Loucy (cell line): Measurements from ENCODE around the gene DNAJC8.
A peak's percentile ranks its signal among the peaks of the same experiment; 100 is the strongest.

Source experiments
- H2AFZ ChIP-seq: fragments of 200-600 bp; sonication (generic); 2 replicates; pipeline ENCODE4 v1.6.0; 2016; ENCODE audit warnings: antibody characterized with exemption, mild to moderate bottlenecking, low read length, moderate library complexity
- H3F3A ChIP-seq: fragments of 200-600 bp; 2 replicates; pipeline ENCODE4 v1.6.0; 2016; ENCODE audit warnings: antibody characterized with exemption, low read depth, mild to moderate bottlenecking
- H3K27me3 ChIP-seq: fragments of 200-600 bp; sonication (generic); 2 replicates; pipeline ENCODE4 v1.6.1; 2014; ENCODE audit warnings: low read length, mild to moderate bottlenecking; ENCODE audit not compliant: insufficient read depth, poor library complexity, severe bottlenecking
- H3K36me3 ChIP-seq: fragments of 200-600 bp; sonication (generic); 2 replicates; pipeline ENCODE4 v1.6.1; 2016; ENCODE audit warnings: low read length; ENCODE audit not compliant: insufficient read depth
- H3K4me1 ChIP-seq: fragments of 200-600 bp; sonication (generic); 2 replicates; pipeline ENCODE4 v1.5.1; 2014; ENCODE audit warnings: low read length, mild to moderate bottlenecking; ENCODE audit not compliant: insufficient read depth, poor library complexity, severe bottlenecking
- H3K4me2 ChIP-seq: fragments of 200-600 bp; sonication (generic); 2 replicates; pipeline ENCODE4 v1.6.0; 2014; ENCODE audit warnings: antibody characterized with exemption, low read length, low read depth, mild to moderate bottlenecking; ENCODE audit not compliant: poor library complexity, severe bottlenecking
- H3K4me3 ChIP-seq: fragments of 200-600 bp; sonication (generic); 2 replicates; pipeline ENCODE4 v1.5.1; 2014; ENCODE audit warnings: low read length, mild to moderate bottlenecking, mixed read lengths; ENCODE audit not compliant: poor library complexity, severe bottlenecking
- H3K79me2 ChIP-seq: fragments of 200-600 bp; sonication (generic); 2 replicates; pipeline ENCODE4 v1.6.1; 2014; ENCODE audit warnings: low read length; ENCODE audit not compliant: insufficient read depth
- H3K9ac ChIP-seq: fragments of 200-600 bp; sonication (generic); 2 replicates; pipeline ENCODE4 v1.6.0; 2014; ENCODE audit warnings: mild to moderate bottlenecking, low read depth, low read length, moderate library complexity; ENCODE audit not compliant: poor library complexity, severe bottlenecking
- H3K9me2 ChIP-seq: fragments of 200-600 bp; sonication (generic); replicated peaks from 2 replicates; pipeline ENCODE4 v1.6.1; 2016; ENCODE audit warnings: low read depth, low read length, mixed read lengths
- H3K9me3 ChIP-seq: fragments of 200-600 bp; sonication (generic); 2 replicates; pipeline ENCODE4 v1.6.1; 2014; ENCODE audit warnings: mild to moderate bottlenecking, antibody characterized with exemption, low read length, low read depth; ENCODE audit not compliant: insufficient read depth
- H4K20me1 ChIP-seq: fragments of 200-600 bp; sonication (generic); 2 replicates; pipeline ENCODE4 v1.6.0; 2014; ENCODE audit warnings: antibody characterized with exemption, low read length, mild to moderate bottlenecking; ENCODE audit not compliant: insufficient read depth, poor library complexity, severe bottlenecking
- EZH2phosphoT487 ChIP-seq: fragments of 200-600 bp; IDR thresholded peaks from 2 replicates; pipeline ENCODE4 v1.6.1; 2018; ENCODE audit warnings: antibody characterized with exemption, mild to moderate bottlenecking, moderate library complexity, borderline replicate concordance
- TF ChIP-seq, protein P1 (sequence below): fragments of 200-600 bp; sonication (generic); conservative IDR thresholded peaks from 2 replicates; pipeline ENCODE4 v1.5.1; 2014; ENCODE audit warnings: mild to moderate bottlenecking, antibody characterized with exemption, low read length

DNAJC8 gene

DNA sequence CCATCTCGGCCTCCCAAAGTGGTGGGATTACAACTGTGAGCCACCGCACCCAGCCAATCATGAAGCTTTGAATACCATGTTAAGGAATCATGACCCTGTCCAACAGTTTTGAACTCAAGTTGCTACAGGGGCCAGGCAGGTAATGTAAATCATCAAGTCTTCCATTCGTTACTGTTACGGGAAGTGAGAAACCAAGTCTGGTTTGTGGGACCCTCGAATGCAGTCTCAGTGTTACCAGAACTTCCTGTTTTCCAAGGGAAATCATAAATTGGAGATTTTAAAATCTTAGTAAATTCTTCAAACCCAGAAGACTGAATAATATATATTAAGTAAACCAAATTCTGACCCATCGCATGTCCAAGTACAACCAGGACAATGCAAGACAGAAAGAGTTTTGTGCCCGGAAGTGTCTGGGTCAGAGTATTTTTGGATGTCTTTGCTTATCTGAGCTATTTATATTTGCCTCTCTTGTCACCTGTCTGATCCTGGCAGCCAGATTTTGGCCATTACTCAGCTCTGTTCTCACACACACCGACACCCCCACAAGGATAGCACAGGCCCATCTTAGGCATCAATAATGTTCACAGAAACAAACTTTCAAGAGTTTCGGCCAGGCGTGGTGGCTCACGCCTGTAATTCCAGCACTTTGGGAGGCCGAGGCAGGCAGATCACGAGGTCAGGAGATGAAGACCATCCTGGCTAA lies 11.9 kb upstream of the DNAJC8 start:
- peaks cover 40% of the 10 kb centered on the region for H3K4me1 ChIP-seq
- no peaks in the 10 kb centered on the region for H4K20me1 ChIP-seq
- 0 out of 2 replicates have a peak, but pooled peaks cover 3% of the 10 kb centered on the region for H3F3A ChIP-seq
- no peak overlapping the region for H2AFZ ChIP-seq
- no peaks in the 10 kb centered on the region for H3K9me3 ChIP-seq
- TF ChIP-seq EZH2phosphoT487, result no peak
- TF ChIP-seq, protein P1, sequence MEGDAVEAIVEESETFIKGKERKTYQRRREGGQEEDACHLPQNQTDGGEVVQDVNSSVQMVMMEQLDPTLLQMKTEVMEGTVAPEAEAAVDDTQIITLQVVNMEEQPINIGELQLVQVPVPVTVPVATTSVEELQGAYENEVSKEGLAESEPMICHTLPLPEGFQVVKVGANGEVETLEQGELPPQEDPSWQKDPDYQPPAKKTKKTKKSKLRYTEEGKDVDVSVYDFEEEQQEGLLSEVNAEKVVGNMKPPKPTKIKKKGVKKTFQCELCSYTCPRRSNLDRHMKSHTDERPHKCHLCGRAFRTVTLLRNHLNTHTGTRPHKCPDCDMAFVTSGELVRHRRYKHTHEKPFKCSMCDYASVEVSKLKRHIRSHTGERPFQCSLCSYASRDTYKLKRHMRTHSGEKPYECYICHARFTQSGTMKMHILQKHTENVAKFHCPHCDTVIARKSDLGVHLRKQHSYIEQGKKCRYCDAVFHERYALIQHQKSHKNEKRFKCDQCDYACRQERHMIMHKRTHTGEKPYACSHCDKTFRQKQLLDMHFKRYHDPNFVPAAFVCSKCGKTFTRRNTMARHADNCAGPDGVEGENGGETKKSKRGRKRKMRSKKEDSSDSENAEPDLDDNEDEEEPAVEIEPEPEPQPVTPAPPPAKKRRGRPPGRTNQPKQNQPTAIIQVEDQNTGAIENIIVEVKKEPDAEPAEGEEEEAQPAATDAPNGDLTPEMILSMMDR, result no peak
- peak overlapping the region; percentile 52 for H3K4me2 ChIP-seq
- no peak overlapping the region for H3K9ac ChIP-seq
- H3K27me3 ChIP-seq, result no peaks in the 10 kb centered on the region
- no peaks in the 10 kb centered on the region for H3K36me3 ChIP-seq
- peak overlapping the region; percentile 19 for H3K4me3 ChIP-seq
- no peaks in the 10 kb centered on the region for H3K9me2 ChIP-seq
- H3K79me2 ChIP-seq, result 0 out of 2 replicates have a peak, but pooled peaks cover 8% of the 10 kb centered on the region

DNA sequence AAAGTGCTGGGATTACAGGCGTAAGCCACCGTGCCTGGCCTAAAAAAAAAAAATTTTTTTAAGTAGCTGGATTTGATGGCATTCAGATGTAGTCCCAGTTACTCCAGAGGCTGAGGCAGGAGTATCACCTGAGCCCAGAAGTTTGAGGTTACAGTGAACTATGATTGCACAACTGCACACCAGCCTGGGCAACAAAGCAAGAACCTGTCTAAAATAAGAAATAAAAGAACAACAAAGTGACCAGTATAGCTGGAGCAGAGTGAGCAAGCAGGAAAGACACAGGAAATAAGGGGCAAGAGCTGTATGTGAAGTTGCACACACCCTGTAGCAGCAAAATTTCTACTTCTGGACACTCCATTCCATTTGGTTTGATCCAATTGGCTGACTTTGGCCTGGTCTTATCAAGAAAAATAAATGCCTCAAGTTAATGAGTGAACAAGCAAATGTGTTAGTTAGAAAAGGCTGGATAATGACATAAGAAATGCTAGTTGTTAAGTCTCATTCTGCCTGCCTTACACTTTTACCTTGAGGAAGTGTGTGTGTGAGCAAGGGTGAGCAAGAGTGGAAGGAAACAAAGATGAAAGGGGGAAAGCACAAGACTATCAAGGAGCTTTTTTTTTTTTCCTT lies 11.0 kb upstream of the DNAJC8 start:
- no peak overlapping the region for H2AFZ ChIP-seq
- H3F3A ChIP-seq, result 0 out of 2 replicates have a peak, but pooled peaks cover 3% of the 10 kb centered on the region
- peak overlapping the region; percentile 29 for H3K9ac ChIP-seq
- TF ChIP-seq EZH2phosphoT487, result no peak
- TF ChIP-seq, protein P1, result no peak
- H3K4me1 ChIP-seq, result peaks cover 31% of the 10 kb centered on the region
- 0 out of 2 replicates have a peak, but pooled peaks cover 8% of the 10 kb centered on the region for H3K79me2 ChIP-seq
- H3K36me3 ChIP-seq, result no peaks in the 10 kb centered on the region
- no peaks in the 10 kb centered on the region for H3K9me3 ChIP-seq
- peak overlapping the region; percentile 52 for H3K4me2 ChIP-seq
- H3K27me3 ChIP-seq, result no peaks in the 10 kb centered on the region
- H3K9me2 ChIP-seq, result no peaks in the 10 kb centered on the region
- H4K20me1 ChIP-seq, result no peaks in the 10 kb centered on the region
- H3K4me3 ChIP-seq, result peak overlapping the region; percentile 34

DNA sequence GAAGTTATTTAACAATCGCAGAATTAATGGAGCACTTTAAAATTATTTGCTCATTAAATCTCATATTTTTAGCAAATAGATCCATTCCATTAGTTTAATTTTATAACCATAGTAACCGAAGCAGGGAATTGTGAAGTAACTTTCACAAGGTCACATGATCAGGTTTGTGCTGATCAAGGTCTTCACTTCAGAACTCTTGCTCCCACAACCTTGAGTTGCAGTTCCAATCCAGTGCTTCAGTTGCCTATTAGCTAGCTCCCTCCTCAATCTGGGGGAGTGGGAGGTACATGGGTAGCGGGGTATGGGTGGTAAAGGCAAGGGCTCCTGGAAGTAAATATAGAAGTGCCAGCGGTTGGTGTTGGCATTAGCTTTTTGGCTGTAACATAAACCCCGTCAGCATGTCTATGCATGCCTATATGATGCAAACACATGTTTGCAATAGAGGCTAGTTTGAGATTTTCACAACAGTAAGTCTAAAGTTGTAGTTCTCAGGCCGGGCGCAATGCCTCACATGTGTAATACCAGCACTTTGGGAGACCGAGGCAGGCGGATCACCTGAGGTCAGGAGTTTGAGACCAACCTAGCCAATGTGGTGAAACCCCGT lies 8.9 kb upstream of the DNAJC8 start:
- Histone ChIP-seq H3K79me2 (peaks cover 23% of the 10 kb centered on the region), H3K4me3 (no peak overlapping the region), H3K9me2 (no peaks in the 10 kb centered on the region), H2AFZ (no peak overlapping the region), H3K9me3 (no peaks in the 10 kb centered on the region), H3K36me3 (no peaks in the 10 kb centered on the region), H4K20me1 (peaks cover 5% of the 10 kb centered on the region), H3F3A (0 out of 2 replicates have a peak, but pooled peaks cover 3% of the 10 kb centered on the region), H3K9ac (no peak overlapping the region), H3K4me2 (no peak overlapping the region), H3K27me3 (no peaks in the 10 kb centered on the region), H3K4me1 (peaks cover 30% of the 10 kb centered on the region)
- TF ChIP-seq, protein P1, result no peak
- no peak for TF ChIP-seq EZH2phosphoT487
